GM21360 (cell line): ENCODE measurements around the gene LAMA2.
"Not testable (repeated sequence)": the region's sequence is repeated elsewhere in the genome, so short reads cannot be mapped to it uniquely, and the experiment has no call there.

Experiments
- ATAC-seq: cut with Tn5 transposase; IDR thresholded peaks from one replicate; pipeline ENCODE4 v1.9.1; 2021; ENCODE audit warnings: mild to moderate bottlenecking, moderate library complexity; ENCODE audit not compliant: unreplicated experiment

Gene LAMA2

GRCh38 chr6:129113637-129114036, 230.7 kb downstream of the LAMA2 start:
- ATAC-seq = no peak

- no peak for ATAC-seq
Measured at GRCh38 chr6:129114636-129115391, 231.9 kb downstream of the LAMA2 start.

- no peak for ATAC-seq
Measured at GRCh38 chr6:129115471-129115870, 232.5 kb downstream of the LAMA2 start.

GRCh38 chr6:129117355-129117754, 234.4 kb downstream of the LAMA2 start:
- ATAC-seq = no peak

GRCh38 chr6:129120856-129121638, 238.1 kb downstream of the LAMA2 start:
- no peak for ATAC-seq

GRCh38 chr6:129124347-129124746, 241.4 kb downstream of the LAMA2 start:
- no peak for ATAC-seq

- ATAC-seq = no peak
Measured at GRCh38 chr6:129130106-129130505, 247.2 kb downstream of the LAMA2 start.

- no peak for ATAC-seq
Measured at GRCh38 chr6:129130959-129131681, 248.2 kb downstream of the LAMA2 start.

- ATAC-seq = no peak
Measured at GRCh38 chr6:129133770-129134192, 250.8 kb downstream of the LAMA2 start.

GRCh38 chr6:129134535-129134934, 251.6 kb downstream of the LAMA2 start:
- ATAC-seq = no peak

GRCh38 chr6:129135451-129135850, 252.5 kb downstream of the LAMA2 start:
- no peak for ATAC-seq

GRCh38 chr6:129136751-129137150, 253.8 kb downstream of the LAMA2 start:
- ATAC-seq = no peak

GRCh38 chr6:129138739-129139405, 255.9 kb downstream of the LAMA2 start:
- ATAC-seq = no peak

- no peak for ATAC-seq
Measured at GRCh38 chr6:129140526-129140925, 257.6 kb downstream of the LAMA2 start.

- ATAC-seq = no peak
Measured at GRCh38 chr6:129141499-129141898, 258.6 kb downstream of the LAMA2 start.

- ATAC-seq = no peak
Measured at GRCh38 chr6:129146902-129147301, 264.0 kb downstream of the LAMA2 start.

- ATAC-seq = no peak
Measured at GRCh38 chr6:129150507-129150906, 267.6 kb downstream of the LAMA2 start.

GRCh38 chr6:129153257-129153656, 270.3 kb downstream of the LAMA2 start:
- no peak for ATAC-seq

- not testable (repeated sequence) for ATAC-seq
Measured at GRCh38 chr6:129159242-129159641, 276.3 kb downstream of the LAMA2 start.

- ATAC-seq = no peak
Measured at GRCh38 chr6:129162605-129163004, 279.7 kb downstream of the LAMA2 start.

GRCh38 chr6:129163551-129163950, 280.6 kb downstream of the LAMA2 start:
- no peak for ATAC-seq
